GM19035 (cell line): ENCODE data around the gene MYO16.
A peak's percentile ranks its signal among the peaks of the same experiment; 100 is the strongest.

ENCODE experiments used
- ATAC-seq: cut with Tn5 transposase; IDR thresholded peaks from one replicate; pipeline ENCODE4 v1.9.1; 2021; ENCODE audit not compliant: unreplicated experiment

Gene MYO16

DNA sequence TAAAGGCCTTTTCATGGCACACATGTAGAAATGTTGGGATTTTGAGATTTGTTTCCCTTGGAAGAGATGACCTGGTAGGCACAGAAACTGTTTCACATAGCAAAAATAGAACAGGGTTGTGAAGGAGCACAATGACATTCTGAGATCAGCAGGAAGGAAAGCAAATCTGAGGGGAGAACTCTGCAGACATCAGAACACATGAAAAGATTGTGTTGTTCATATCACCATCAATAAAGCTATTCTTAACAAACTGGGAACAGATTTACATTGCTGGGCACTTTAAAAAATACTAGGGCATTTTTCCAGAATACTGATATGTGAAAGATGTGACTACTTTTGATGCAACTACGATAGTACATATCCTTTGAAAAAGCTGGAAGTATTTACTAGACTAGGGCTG, 481.7 kb downstream of the MYO16 start:
- no peak for ATAC-seq

DNA sequence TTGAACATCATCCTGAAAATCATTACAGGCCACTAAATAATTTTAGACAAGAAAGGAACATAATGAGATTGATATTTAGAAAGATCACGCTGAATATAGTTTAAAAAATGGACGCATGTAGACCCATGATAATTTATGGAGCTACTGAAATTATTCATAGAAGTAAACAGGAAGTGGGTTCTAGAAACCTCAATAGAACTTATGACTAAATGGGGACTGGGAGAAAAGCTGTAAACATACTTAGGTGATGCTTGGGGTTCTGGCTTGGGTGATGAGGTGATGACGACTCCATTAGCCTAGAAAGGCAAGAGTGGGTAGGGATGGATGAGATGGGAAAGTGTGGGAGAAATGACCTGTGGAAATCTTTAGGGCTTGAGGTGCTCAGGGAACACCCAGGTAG, 484.0 kb downstream of the MYO16 start:
- ATAC-seq = peak; percentile 78

DNA sequence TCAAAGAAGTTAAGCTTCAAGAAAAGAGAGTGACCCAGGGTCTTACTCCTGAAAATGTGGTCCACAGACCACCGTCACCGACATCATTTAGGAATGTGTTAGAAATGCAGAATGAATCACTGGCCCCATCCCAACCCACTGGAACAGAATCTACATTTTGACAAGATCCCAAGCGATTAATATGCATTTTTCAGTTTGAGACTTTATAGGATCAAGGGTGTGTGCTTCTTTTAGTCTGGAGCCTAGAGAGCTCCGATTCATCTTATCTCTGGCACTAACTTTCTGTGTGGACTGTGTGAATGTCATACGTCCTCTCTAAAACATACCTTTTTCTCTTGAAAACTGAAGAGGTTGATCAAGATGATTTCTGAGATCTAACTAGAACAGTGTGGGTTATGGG, 484.8 kb downstream of the MYO16 start:
- ATAC-seq = no peak

DNA sequence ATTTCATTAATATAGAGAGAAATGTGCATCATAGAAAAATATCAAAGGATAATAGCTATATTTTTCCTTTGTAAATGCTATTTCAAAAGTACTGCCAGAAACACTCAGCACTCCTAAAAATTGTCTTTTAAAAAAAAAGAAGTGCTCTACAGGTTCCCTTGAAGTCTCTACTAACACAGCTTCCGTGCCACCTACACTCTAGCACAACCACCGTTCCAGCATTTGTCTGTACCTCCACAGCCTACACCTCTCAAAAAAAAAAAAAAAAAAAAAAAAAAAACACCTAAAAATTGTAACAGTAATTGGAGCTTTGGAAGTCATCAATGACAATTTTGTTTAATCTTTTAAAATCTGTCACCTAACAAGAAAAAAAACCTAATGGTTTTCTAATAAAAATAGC, 485.6 kb downstream of the MYO16 start:
- ATAC-seq = no peak

DNA sequence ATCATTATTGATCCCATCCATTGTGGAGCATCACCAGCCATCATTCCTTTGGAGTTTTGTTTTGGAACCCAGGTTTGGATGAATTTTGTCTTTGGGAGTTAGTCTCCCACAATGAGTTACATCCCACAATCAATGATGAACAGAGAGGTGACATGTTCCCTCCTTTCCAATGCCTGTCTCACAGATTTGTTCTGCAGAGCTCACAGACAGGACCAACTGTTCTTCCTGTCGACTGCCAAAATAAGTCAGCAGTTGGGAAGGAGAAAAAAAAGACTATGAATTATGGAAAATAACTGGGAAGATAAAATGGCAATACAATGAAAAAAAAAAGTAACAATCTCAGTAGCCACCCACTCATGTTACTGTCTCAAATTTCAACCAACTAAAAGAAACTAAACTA, 489.1 kb downstream of the MYO16 start:
- ATAC-seq = no peak

DNA sequence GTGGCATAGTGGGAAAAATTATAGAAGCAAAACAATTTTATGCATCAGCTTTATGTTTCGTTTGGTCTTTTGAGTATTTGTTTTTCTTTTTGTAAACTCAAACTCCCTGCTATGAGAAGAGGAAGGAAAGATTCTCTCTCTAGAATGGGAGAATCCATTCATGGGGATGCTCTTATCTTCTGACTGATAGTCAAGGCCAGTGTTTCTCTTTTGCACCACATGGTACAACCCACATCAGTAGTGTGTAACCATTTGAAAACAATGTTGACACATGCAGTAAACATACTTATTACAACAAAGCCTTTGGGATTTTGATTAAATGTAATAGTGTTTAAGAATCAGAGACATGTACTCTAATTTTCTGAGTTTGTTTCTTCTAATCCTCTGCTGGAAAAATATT, 490.5 kb downstream of the MYO16 start:
- ATAC-seq = no peak

DNA sequence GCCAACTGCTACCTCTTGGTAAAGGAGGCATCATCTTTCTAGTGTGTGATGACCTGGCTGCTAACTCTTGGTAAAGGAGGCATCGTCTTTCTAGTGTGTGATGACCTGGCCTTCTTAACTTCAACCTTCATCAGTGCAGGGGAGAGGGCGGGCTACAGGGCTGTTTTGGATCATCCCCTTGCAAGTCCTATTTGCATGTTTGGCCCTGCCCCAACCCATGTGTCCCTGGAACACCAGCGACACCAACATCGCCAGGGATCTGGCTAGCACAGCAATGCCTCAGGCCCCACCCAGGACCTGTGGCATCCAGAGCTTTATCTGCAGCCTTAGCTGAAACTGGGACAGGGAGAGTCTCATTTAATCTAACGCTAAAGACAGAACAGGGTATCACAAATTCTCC, 492.4 kb downstream of the MYO16 start:
- ATAC-seq = no peak

DNA sequence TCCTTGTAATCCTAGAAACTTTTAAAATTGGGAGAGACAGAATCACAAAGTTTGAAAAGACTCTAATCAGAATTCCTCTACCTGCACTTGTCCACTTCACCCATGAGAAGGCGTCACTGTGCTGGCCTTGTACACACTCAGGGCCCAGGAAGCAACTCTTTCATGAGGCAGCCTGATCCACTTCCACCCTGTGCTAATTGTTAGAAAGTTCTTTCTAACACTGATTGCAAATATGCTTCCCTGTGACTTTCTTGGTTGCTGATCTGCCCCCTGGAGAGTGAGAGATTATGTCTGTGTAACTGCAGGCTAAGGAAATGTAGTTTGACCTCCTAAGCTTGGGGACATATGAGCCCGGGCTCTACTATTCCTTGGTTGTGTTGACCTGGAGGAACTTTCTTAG, 494.6 kb downstream of the MYO16 start:
- ATAC-seq = no peak

DNA sequence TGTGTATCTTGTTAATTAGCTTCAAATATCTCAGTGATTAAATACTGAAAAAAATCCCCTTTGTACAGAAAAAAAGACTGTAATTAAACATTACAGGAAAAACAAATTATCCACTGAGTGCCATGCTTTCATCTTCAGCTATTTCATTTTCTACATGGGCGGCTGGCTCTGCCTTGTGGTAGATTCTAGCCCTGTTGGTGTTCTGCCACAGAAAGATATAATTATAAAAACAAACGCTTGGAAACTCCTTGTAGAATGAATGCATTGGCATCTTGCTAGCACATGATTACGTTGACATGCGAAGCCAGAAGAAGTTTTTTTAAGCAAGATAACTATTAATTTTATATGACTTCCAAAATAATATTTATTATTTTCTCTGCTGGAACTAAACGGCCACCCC, 496.8 kb downstream of the MYO16 start:
- ATAC-seq = no peak

DNA sequence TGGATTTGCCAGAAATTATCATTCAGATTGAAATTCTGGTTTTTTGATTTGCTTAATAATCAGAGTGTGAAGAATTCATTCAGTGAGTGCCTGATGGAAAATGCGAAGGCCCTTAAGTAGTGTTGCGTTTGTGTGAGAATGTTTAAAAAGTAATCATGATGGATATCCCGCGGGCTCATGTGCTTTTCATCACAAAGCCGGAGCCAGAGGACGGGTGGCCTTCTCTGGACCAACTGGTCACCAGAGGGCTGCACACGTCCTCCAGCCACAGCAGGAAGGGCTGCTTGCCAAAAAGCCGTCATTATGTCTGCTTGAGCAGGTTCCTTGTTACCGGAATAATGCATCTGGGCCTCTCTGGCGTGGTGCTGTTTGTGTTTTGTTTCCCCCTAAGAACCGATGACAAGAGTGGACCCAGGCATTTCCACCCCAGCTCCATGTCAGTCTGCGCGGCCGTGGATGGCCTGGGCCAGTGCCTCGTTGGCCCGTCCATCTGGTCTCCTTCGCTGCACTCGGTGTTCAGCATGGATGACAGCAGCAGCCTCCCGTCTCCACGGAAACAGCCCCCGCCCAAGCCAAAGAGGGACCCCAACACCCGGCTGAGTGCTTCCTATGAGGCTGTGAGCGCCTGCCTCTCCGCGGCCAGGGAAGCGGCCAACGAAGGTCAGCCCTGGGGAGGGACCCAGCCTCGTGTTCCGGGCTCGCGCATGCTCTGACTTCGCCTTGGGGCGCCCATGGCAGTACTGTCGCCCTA, 497.7 kb downstream of the MYO16 start:
- ATAC-seq = no peak

DNA sequence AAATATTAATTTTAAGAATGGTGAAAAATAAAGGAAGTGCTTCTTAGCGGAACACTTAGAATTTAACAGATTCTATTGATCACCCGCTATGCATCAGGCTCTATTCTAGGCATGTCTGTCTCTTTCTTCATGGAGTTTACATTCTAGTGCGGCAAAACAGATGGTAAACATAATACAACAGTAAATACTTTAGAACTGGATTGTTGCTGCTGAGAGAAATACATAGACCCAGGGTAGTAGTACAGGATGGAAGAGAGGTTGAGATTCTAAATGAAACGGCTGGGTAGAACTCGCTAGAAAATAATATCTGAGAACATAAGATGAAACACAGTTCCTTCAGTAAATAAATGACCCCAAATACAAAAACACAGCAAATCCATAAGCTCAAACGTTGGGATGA, 498.7 kb downstream of the MYO16 start:
- ATAC-seq = no peak

DNA sequence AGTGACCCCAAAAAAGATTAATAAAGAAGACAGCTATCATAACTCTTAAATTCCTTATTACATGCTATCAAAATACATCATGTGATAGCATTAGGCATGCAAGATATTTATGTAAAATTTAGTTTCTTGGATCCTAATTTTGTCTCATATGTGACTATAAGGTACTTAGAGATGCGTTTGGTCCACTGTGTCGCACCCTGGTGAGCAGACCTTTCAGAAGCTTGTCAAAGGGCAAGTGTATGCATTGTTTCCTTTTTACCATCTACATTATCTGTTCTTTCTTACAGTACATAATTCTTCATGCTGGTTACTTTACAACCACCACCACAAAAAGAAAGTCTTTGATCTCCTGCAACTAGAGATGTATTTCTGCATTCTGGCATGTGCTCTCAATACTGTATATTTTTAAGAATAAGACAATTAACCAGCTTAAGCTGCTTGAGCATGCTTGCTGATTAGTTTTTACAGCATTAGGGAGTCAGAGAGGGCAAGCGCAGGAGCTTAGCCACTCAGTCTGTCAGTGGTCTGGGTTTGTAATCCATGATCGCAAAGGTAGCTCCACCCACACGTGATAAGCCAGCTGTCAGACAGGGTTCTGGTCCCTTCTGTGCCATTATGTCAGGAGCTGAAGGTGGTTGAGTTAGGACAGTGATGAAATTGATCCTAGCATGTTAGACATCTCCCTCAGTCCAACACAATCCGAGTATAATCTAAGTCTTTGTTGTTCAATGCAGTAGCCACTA, 500.9 kb downstream of the MYO16 start:
- ATAC-seq = no peak

DNA sequence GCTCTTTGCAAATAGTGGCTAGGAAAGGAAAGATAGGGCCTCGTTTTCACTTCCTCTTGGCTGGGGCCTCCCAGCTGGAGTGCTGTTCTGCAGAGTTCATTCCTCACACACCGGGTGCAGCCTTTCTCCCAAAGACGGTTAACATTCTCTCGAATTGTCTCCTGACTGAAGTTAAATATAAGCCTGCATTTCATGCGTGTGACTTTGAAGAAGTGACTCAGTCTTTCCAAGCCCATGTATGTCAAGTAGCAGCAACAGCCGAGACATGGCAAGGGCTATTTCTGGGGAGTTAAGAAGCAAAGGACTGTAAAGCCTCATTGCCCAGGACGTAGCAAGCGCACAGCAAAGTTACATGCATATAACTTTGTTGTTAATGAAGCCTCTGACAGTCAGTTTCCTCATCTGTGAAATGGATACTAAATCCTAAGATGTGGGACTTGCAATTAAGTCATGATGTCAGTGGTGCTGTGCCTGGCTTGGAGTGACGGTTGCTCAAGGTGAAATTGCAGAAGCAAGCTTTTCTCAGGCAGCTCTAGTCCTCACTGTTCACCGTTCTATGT, 502.4 kb downstream of the MYO16 start:
- ATAC-seq = peak; percentile 85

DNA sequence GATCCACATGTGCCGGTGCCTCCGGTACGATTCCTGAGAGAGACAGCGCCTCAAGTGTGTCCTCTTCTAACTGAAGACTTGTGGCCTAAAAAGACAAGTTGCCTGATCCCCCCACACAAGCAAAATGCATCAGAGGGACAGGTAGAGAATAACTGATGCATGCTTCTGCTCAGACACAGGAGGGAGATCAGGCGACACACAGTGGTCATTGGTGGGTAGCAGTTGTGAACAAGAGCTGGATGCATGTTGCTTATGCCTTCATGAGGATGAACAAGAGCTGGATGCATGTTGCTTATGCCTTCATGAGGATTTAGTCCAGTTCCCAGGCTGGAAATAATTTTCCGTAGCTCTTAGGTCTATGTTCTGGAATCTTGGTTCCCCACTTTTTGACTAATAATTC, 505.6 kb downstream of the MYO16 start:
- no peak for ATAC-seq

DNA sequence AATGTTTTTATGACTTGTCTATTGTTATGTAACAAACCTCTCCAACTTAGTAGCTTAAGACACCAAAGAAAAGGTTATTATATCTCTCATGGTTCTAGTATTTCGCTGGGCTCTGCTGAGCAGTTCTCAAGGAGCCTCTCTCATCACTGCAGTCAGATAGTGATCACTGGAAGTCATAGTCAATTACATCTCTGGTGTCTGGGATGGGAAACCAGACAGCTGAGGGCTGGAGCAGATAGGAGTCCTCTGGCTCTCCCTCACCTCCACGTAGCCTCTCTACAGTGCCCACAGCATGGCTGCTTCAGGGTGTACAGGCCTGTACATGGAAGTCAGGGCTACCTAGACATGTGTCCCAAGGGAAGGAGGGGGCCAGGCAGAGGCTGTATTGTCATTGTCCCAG, 507.5 kb downstream of the MYO16 start:
- ATAC-seq = no peak

DNA sequence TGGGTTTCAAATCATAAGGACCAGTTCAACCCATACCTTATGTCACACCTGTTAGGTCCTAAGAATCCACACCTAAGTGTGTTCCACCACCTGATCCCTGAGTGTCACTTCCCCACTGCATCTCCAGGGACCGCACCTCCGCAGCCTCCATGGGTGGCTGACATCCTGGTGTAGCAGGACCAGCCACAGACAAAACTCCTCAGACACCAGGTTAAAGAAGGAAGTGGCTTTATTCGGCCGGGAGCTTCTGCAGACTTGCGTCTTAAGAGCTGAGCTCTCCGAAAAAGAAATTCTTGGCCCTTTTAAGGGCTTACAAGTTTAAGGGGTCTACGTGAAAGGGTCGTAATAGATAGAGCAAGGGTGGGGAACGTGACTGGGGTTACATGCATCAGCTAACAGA, 509.9 kb downstream of the MYO16 start:
- ATAC-seq = no peak

DNA sequence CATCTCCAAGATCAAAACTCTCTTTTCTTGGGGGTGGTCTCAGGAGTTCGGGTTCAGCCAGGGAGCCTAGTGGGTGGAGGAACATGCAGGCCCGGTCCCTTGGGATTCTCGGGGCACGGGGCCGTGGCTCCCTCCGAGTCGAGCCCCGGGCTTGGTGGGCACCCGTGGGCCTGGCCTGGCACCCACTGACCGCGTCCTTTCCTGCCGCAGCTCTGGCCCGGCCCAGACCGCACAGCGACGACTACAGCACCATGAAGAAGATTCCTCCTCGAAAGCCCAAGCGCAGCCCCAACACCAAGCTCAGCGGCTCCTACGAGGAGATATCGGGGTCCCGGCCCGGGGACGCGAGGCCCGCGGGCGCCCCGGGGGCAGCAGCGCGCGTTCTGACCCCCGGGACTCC, 510.6 kb downstream of the MYO16 start:
- ATAC-seq = no peak

DNA sequence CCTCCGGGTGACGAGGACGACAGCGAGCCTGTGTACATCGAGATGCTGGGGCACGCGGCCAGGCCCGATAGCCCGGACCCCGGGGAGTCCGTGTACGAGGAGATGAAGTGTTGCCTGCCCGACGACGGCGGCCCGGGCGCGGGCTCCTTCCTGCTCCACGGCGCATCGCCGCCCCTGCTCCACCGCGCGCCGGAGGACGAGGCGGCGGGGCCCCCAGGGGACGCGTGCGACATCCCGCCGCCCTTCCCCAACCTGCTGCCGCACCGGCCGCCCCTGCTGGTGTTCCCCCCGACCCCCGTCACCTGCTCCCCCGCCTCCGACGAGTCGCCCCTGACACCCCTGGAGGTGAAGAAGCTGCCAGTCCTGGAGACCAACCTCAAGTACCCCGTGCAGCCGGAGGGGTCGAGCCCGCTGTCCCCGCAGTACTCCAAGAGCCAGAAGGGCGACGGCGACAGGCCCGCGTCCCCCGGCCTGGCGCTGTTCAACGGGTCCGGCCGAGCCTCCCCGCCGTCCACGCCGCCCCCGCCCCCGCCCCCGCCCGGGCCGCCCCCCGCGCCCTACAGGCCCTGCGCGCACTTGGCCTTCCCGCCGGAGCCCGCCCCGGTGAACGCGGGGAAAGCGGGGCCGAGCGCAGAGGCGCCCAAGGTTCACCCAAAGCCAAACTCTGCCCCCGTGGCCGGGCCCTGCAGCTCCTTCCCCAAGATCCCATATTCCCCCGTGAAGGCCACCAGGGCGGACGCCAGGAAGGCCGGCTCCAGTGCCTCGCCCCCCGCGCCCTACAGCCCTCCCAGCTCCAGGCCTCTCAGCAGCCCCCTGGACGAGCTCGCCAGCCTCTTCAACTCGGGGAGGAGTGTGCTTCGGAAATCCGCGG, 511.3 kb downstream of the MYO16 start:
- no peak for ATAC-seq

DNA sequence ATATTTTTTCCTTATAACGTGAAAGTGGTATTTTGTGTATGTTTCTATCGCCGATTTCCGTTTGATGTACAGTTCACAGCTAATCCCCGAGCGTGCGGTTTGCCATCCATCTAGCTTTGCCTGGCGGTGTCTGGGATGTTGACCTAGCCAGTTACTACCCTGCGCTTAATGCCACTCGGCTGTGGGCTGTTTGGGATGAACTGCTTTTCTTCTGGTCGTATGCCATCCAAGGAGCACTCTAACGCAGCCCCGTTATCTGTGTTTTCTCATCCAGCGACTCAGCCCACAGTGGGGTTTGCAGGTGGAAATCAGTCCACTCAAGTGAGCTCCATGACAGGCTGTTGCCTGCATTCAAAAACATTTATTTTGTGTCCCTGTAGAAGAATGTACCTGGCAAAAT, 512.3 kb downstream of the MYO16 start:
- ATAC-seq = no peak

DNA sequence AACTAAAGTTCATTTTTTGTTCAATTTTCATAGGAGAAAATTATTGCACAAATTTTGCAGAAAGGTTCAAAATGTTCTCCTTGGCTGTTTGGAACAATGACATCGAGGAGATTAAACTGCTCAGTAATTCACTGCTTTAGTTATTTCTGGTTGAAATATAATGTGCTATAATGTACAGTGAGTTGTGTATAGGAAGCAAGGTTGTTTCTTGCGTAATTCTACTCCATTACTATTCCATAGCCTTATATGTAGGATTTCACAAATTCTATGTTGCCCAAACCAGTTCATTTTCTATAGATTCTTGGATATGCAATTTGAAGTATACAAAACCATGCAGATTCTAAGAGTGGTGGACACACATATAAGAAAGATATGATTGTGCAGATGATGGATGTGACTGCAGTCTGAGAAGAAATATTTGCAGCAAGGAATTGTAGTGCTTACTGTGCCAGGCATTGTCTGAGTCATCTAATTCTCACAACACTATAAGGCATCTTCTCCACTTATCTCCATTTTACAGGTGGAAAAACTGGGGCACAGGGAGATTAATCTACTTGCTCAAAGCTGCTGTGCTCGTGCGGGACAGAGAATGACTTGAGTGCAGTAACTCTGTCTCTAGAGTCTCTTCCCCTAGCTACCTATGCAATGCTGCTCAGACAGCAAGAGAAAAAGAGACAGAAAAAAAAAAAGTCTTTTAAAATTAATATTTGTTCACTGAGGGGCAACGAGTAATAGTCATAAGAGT, 515.5 kb downstream of the MYO16 start:
- ATAC-seq = peak; percentile 22

DNA sequence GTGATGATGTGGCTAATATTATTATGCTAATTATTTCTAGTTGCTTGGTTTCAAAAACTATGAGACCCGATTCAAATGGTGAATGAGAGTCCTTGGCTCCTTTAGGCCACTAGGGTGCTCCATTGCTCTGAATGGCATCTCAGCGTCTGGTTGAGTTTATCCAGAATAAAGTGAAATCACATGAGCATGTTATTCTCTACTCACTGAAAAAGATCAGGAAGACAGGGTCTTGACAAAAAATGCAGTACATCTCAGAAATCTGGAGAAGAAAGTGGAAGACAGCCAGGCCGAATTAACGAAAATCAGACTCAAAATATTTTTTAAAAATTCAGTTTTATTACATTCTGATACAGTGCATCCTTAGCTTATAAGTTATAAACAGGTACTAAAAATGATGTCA, 516.2 kb downstream of the MYO16 start:
- peak; percentile 97 for ATAC-seq
